B cell (primary cell): ENCODE results near the gene ADRB2. TPM values are rescaled to one million over a fixed set of nuclear protein-coding genes. Genes with fewer than 3 reads are reported as not detected.
A peak's percentile ranks its signal among the peaks of the same experiment; 100 is the strongest.

Experiments
- ATAC-seq: fragments of 200-7000 bp; cut with Tn5 transposase; one replicate; pipeline ENCODE4 v1.10.0; 2021; ENCODE audit warnings: low read depth, mild to moderate bottlenecking, moderate number of reproducible peaks, moderate library complexity
- CTCF ChIA-PET: fragments of 350-600 bp; sonication (Branson Sonifier 250); formaldehyde crosslinking; loops from one replicate; lab custom pipeline; 2021; ENCODE audit warnings: antibody characterized with exemption, inconsistent platforms; lab: Charles Lee
- POLR2A ChIA-PET: fragments of 350-600 bp; sonication (Branson Sonifier 250); formaldehyde crosslinking; loops from one replicate; lab custom pipeline; 2021; ENCODE audit warnings: antibody characterized with exemption; lab: Charles Lee
- DNase-seq: peaks from one replicate; pipeline ENCODE4 v3.0.0; 2013
- H2AFZ ChIP-seq: 2 replicates; pipeline ENCODE4 v1.6.1; 2012; ENCODE audit warnings: mild to moderate bottlenecking, low read depth, low read length; ENCODE audit not compliant: insufficient read depth, poor library complexity, severe bottlenecking
- H3K27ac ChIP-seq, 2 donors: 1 replicate in 1 of 2; 2 replicates in 1 of 2; pipeline ENCODE4 v1.5.1; 2012 to 2013; ENCODE audit warnings: low read length in 2 of 2, mild to moderate bottlenecking in 2 of 2, moderate library complexity in 1 of 2
- H3K27me3 ChIP-seq, 4 experiments: fragments of 200-600 bp in 1 of 4; sonication (generic) in 1 of 4; replicated peaks in 1 of 4; 1 replicate in 2 of 4; 2 replicates in 2 of 4; pipeline versions ENCODE4 v1.6.1 to v1.7.0; 2013 to 2016; ENCODE audit warnings: low read length in 3 of 4, mild to moderate bottlenecking in 2 of 4, mixed read lengths in 1 of 4, moderate library complexity in 1 of 4; ENCODE audit not compliant: insufficient read depth in 4 of 4, control insufficient read depth in 3 of 4; ENCODE audit errors: control extremely low read depth in 1 of 4
- H3K36me3 ChIP-seq, 2 experiments: replicated peaks in 1 of 2; 1 replicate in 1 of 2; 2 replicates in 1 of 2; pipeline versions ENCODE4 v1.6.1 to v1.7.1; 2013; ENCODE audit warnings: low read length in 1 of 2; ENCODE audit not compliant: insufficient read depth in 2 of 2, control insufficient read depth in 1 of 2; ENCODE audit errors: control extremely low read depth in 1 of 2, extremely low read depth in 1 of 2
- H3K4me1 ChIP-seq, 2 donors: fragments of 200-600 bp in 1 of 2; sonication (generic) in 1 of 2; 1 replicate in 1 of 2; 2 replicates in 1 of 2; pipeline versions ENCODE4 v1.5.1 to v1.6.1; 2013 to 2017; ENCODE audit warnings: low read length in 2 of 2; ENCODE audit not compliant: control insufficient read depth in 2 of 2, insufficient read depth in 2 of 2
- H3K4me2 ChIP-seq: replicated peaks from 2 replicates; pipeline ENCODE3; 2012; ENCODE audit warnings: mild to moderate bottlenecking, low read depth, low read length; ENCODE audit not compliant: poor library complexity, severe bottlenecking
- H3K4me3 ChIP-seq, 5 experiments: fragments of 200-600 bp in 1 of 5; sonication (generic) in 1 of 5; 1 replicate in 3 of 5; 2 replicates in 2 of 5; pipeline versions ENCODE4 v1.5.1 to v1.7.0; 2011 to 2016; ENCODE audit warnings: low read length in 4 of 5, mild to moderate bottlenecking in 4 of 5, low read depth in 2 of 5, control low read depth in 1 of 5, moderate library complexity in 1 of 5; ENCODE audit not compliant: insufficient read depth in 1 of 5; ENCODE audit errors: control extremely low read depth in 1 of 5, extremely low read depth in 1 of 5
- H3K79me2 ChIP-seq: fragments of 200-600 bp; sonication (generic); one replicate; pipeline ENCODE4 v1.6.0; 2016; ENCODE audit warnings: low read length; ENCODE audit not compliant: control insufficient read depth, insufficient read depth
- H3K9ac ChIP-seq: fragments of 200-600 bp; sonication (generic); 2 replicates; pipeline ENCODE4 v1.6.1; 2017; ENCODE audit warnings: mild to moderate bottlenecking, low read length, moderate library complexity
- H3K9me3 ChIP-seq, 3 donors: one replicate each; pipeline versions ENCODE4 v1.6.1 to v1.7.1; 2013; ENCODE audit warnings: low read length in 2 of 3; ENCODE audit not compliant: control insufficient read depth in 2 of 3, insufficient read depth in 1 of 3; ENCODE audit errors: control extremely low read depth in 1 of 3
- H4K20me1 ChIP-seq: 2 replicates; pipeline ENCODE4 v1.6.0; 2012; ENCODE audit warnings: mild to moderate bottlenecking, low read length; ENCODE audit not compliant: insufficient read depth, control insufficient read depth, poor library complexity, severe bottlenecking
- H3K27ac Mint-ChIP-seq: one replicate; pipeline ENCODE4 v1.8.0; 2021; ENCODE audit warnings: mixed read lengths
- H3K27me3 Mint-ChIP-seq: one replicate; pipeline ENCODE4 v1.8.0; 2021; ENCODE audit warnings: mixed read lengths
- H3K4me1 Mint-ChIP-seq: one replicate; pipeline ENCODE4 v1.8.0; 2021; ENCODE audit warnings: mixed read lengths
- H3K4me3 Mint-ChIP-seq: one replicate; pipeline ENCODE4 v1.8.0; 2021; ENCODE audit warnings: mixed read lengths
- H3K9me3 Mint-ChIP-seq: one replicate; pipeline ENCODE4 v1.8.0; 2022; ENCODE audit warnings: mixed read lengths; ENCODE audit not compliant: insufficient read depth
- CTCF ChIP-seq: fragments of 200-600 bp; IDR thresholded peaks from one replicate; pipeline ENCODE4 v1.8.0; 2022; ENCODE audit warnings: antibody characterized with exemption, mild to moderate bottlenecking
- EZH2 ChIP-seq: IDR thresholded peaks from 2 replicates; pipeline ENCODE4 v1.6.1; 2012; ENCODE audit warnings: borderline replicate concordance, low read depth, mild to moderate bottlenecking, moderate library complexity, low read length; ENCODE audit not compliant: insufficient read depth, poor library complexity, severe bottlenecking
- WGBS: methylation state at CpG from one replicate; pipeline ENCODE4 v1.1.5; 2013; ENCODE audit warnings: missing lambda C conversion rate; ENCODE audit not compliant: insufficient coverage; 5-methylcytosine and 5-hydroxymethylcytosine counted together
- intact Hi-C: fragments of 100-400 bp; cut with micrococcal nuclease; formaldehyde crosslinking; loops from one replicate; pipeline ENCODE4 v1.10.0; 2022
- polyA plus RNA-seq: library from polyadenylated mRNA; depleted of rRNA; stranded (reverse); fragments of >200 nt; gene quantifications from 2 replicates; pipeline ENCODE4 v1.2.3, GENCODE V29; 2012
- total RNA-seq, 2 donors: library from RNA; stranded (reverse); fragments of 120-200 nt in 1 of 2; gene quantifications; 1 replicate in 1 of 2; 2 replicates in 1 of 2; pipeline versions ENCODE4 v1.2.3 to v1.2.4, GENCODE V29; 2013 to 2022

The ADRB2 gene
- total and polyA plus RNA-seq, 2 donors (not counting 1 experiment from before 2014, with no cell fraction given), result 6.0 to 12.4 TPM

- Histone ChIP-seq H3K4me2 (no peak overlapping the region), H4K20me1 (no peaks in the 10 kb centered on the region), H3K36me3 (no peaks in the 10 kb centered on the region), H2AFZ (no peak overlapping the region), H3K9ac (no peak overlapping the region), H3K27me3 (no peaks in the 10 kb centered on the region), H3K79me2 (peaks cover 35% of the 10 kb centered on the region), H3K9me3 (peaks cover 0 to 8% (median 0%) of the 10 kb centered on the region in 3 donors), H3K4me1 (peaks cover 31 to 35% of the 10 kb centered on the region in 2 donors), H3K27ac (no peak overlapping the region), H3K4me3 (no peak overlapping the region)
- Mint-ChIP-seq H3K4me1 (peaks cover 56% of the 10 kb centered on the region), H3K27ac (no peak overlapping the region), H3K27me3 (no peaks in the 10 kb centered on the region), H3K4me3 (no peak overlapping the region), H3K9me3 (no peaks in the 10 kb centered on the region)
- ChIA-PET CTCF (interaction anchor here (1.2 to 1.4 kb wide), 2 partner anchors 82 to 134 kb away, joined by 3 to 6 read pairs; no protein-coding TSS in a partner anchor), POLR2A (interaction anchor here (0.7 kb wide), 1 partner anchor 13 kb away, joined by 3 read pairs; no protein-coding TSS in a partner anchor)
- TF ChIP-seq EZH2 (no peak), CTCF (no peak)
- no peak for ATAC-seq
- WGBS, result no CpG with 5 or more reads among the region's 2 CpGs
- intact Hi-C loops, result no loop called here
- no peak for DNase-seq
Observed at GRCh38 chr5:148823871-148824270, 2.5 kb upstream of the ADRB2 start.

DNA sequence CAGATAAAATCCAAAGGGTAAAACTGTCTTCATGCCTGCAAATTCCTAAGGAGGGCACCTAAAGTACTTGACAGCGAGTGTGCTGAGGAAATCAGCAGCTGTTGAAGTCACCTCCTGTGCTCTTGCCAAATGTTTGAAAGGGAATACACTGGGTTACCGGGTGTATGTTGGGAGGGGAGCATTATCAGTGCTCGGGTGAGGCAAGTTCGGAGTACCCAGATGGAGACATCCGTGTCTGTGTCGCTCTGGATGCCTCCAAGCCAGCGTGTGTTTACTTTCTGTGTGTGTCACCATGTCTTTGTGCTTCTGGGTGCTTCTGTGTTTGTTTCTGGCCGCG, 727 bp upstream of the ADRB2 start:
- Histone ChIP-seq H4K20me1 (no peaks in the 10 kb centered on the region), H3K4me3 (peak overlapping the region; percentile 61 to 91 (median 86)), H3K4me2 (peak overlapping the region; percentile 94), H3K36me3 (no peaks in the 10 kb centered on the region), H3K4me1 (peaks cover 49 to 52% of the 10 kb centered on the region in 2 donors), H3K79me2 (peaks cover 48% of the 10 kb centered on the region), H2AFZ (peak overlapping the region; percentile 98), H3K9me3 (peaks cover 0 to 8% (median 0%) of the 10 kb centered on the region in 3 donors), H3K27ac (peak overlapping the region; percentile 76 to 91), H3K9ac (peak overlapping the region; percentile 89), H3K27me3 (no peaks in the 10 kb centered on the region)
- H3K4me3 Mint-ChIP-seq, result peak overlapping the region; percentile 94
- peak overlapping the region; percentile 94 for H3K27ac Mint-ChIP-seq
- 2% methylated on average over 9 of the region's 9 CpGs for WGBS
- no peaks in the 10 kb centered on the region for H3K9me3 Mint-ChIP-seq
- ChIA-PET CTCF (interaction anchor here (1.1 to 2.1 kb wide), 6 partner anchors 10 to 132 kb away, joined by 3 to 9 read pairs (median 6); no protein-coding TSS in a partner anchor), POLR2A (interaction anchor here (0.8 to 1.5 kb wide), 4 partner anchors 9 to 20 kb away, joined by 3 read pairs; no protein-coding TSS in a partner anchor)
- DNase-seq (no peak), ATAC-seq (no peak)
- H3K27me3 Mint-ChIP-seq, result no peaks in the 10 kb centered on the region
- intact Hi-C loops, result loop anchor here (1.0 to 5.0 kb wide), 3 partner anchors 16 to 443 kb away; partner anchors contain the start of gene FBXO38
- no peak for TF ChIP-seq EZH2
- TF ChIP-seq CTCF, result no peak
- H3K4me1 Mint-ChIP-seq, result peaks cover 72% of the 10 kb centered on the region
